ENCODE data around the gene KAZN. TPM values are rescaled to one million over a fixed set of nuclear protein-coding genes. Genes with fewer than 3 reads are reported as not detected.

The KAZN gene
- total and polyA plus RNA-seq, 2 of the 8 experiments (the other 6 are each of a cell fraction or from before 2014, with no cell fraction given), result 3.7 to 11.8 TPM

GRCh38 chr1:14788080-14788479 is 189.6 kb downstream of the KAZN start (continued):
- TF ChIP-seq CBX8 (IDR thresholded peaks at IDR 0.05; ENCODE audit: borderline replicate concordance, low read depth, low read length), result no peak
- no peak for TF ChIP-seq POLR2AphosphoS5 (IDR thresholded peaks at IDR 0.05; ENCODE audit: low read depth, low read length)
- no peak for TF ChIP-seq MAX (IDR thresholded peaks at IDR 0.05)
- no peak for TF ChIP-seq SUZ12 (IDR thresholded peaks at IDR 0.05; ENCODE audit: low read length)
- no peak for TF ChIP-seq CREB1 (IDR thresholded peaks at IDR 0.05)
